ENCODE results near the gene PRKCB.

GRCh38 chr16:23842137-23842600 is 6.4 kb downstream of the PRKCB start:
- no peak for TF ChIP-seq CTCF (IDR thresholded peaks at IDR 0.05)
- no peak for TF ChIP-seq POLR2AphosphoS5 (IDR thresholded peaks at IDR 0.05)
- TF ChIP-seq EP300 (IDR thresholded peaks at IDR 0.05): no peak
